C4-2B (cell line): Measurements from ENCODE around the gene DUS4L.

Experiments used
- CTCF ChIP-seq: fragments of 450-650 bp; conservative IDR thresholded peaks from 2 replicates; pipeline ENCODE4 v1.5.1; 2017; ENCODE audit warnings: mild to moderate bottlenecking
- ZFX ChIP-seq: fragments of 450-650 bp; IDR thresholded peaks from 2 replicates; pipeline ENCODE4 v1.6.1; 2017

DNA sequence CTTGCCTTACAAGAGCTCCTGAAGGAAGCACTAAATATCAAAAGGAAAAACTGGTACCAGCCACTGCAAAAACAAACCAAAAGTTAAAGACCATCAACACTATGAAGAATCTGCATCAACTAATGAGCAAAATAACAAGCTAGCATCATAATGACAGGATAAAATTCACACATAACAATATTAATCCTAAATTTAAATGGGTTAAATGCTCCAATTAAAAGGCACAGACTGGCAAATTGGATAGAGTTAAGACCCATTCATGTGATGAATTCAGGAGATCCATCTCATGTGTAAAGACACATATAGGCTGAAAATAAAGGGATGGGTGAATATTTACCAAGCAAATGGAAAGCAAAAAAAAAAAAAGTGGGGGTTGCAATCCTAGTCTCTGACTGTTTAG is 29.6 kb upstream of the DUS4L start:
- TF ChIP-seq CTCF (no peak), ZFX (no peak)
